SK-N-SH (cell line): ENCODE data around the gene RAPGEF4. TPM values are rescaled to one million over a fixed set of nuclear protein-coding genes. Genes with fewer than 3 reads are reported as not detected.

ENCODE experiments used
- CTCF ChIA-PET: fragments of 300-600, 350-600 bp; formaldehyde crosslinking; extraction: SDS; loops from one replicate; lab custom pipeline; 2021; lab: Yijun Ruan, JAX
- POLR2A ChIA-PET: fragments of 350-600 bp; sonication (Branson Sonifier 250); formaldehyde crosslinking; extraction: SDS; loops from one replicate; lab custom pipeline; 2020; ENCODE audit warnings: antibody characterized with exemption, inconsistent platforms; lab: Yijun Ruan, JAX
- DNase-seq: peaks from one replicate; pipeline ENCODE4 v3.0.0; 2012
- H2AFZ ChIP-seq: fragments of 200-600 bp; sonication (generic); 2 replicates; pipeline ENCODE4 v1.8.1; 2016; ENCODE audit warnings: antibody characterized with exemption, mild to moderate bottlenecking, low read depth
- H3F3A ChIP-seq: fragments of 200-600 bp; sonication (generic); replicated peaks from 2 replicates; pipeline ENCODE3; 2016; ENCODE audit warnings: antibody characterized with exemption, mild to moderate bottlenecking; ENCODE audit not compliant: insufficient read depth
- H3K27ac ChIP-seq, 2 experiments: fragments of 200-500 bp in 1 of 2; fragments of 200-600 bp in 1 of 2; sonication (Bioruptor generic) in 1 of 2; sonication (generic), shearing (Covaris generic) in 1 of 2; 2 replicates each; pipeline versions ENCODE4 v1.5.1 to v1.6.1; 2014 to 2016; ENCODE audit warnings: low read depth in 2 of 2, inconsistent platforms in 1 of 2, low read length in 1 of 2, mild to moderate bottlenecking in 1 of 2, mixed read lengths in 1 of 2
- H3K27me3 ChIP-seq: fragments of 200-600 bp; sonication (generic), shearing (Covaris generic); 2 replicates; pipeline ENCODE4 v1.6.1; 2016; ENCODE audit warnings: mixed run types; ENCODE audit not compliant: insufficient read depth
- H3K36me3 ChIP-seq, 2 experiments: fragments of 200-500 bp in 1 of 2; fragments of 200-600 bp in 1 of 2; sonication (Bioruptor generic) in 1 of 2; sonication (generic) in 1 of 2; replicated peaks in 1 of 2; 2 replicates each; pipeline versions ENCODE3 to v1.5.1; 2014 to 2016; ENCODE audit warnings: low read length in 1 of 2, mild to moderate bottlenecking in 1 of 2; ENCODE audit not compliant: insufficient read depth in 2 of 2, control insufficient read depth in 1 of 2
- H3K4me1 ChIP-seq, 2 experiments: fragments of 200-500 bp in 1 of 2; fragments of 200-600 bp in 1 of 2; sonication (Bioruptor generic) in 1 of 2; sonication (generic), shearing (Covaris generic) in 1 of 2; 2 replicates each; pipeline versions ENCODE4 v1.5.1 to v1.6.1; 2014 to 2016; ENCODE audit warnings: low read depth in 1 of 2, low read length in 1 of 2, mixed run types in 1 of 2; ENCODE audit not compliant: insufficient read depth in 2 of 2, control insufficient read depth in 1 of 2
- H3K4me2 ChIP-seq: fragments of 200-600 bp; sonication (generic), shearing (Covaris generic); 2 replicates; pipeline ENCODE4 v1.6.1; 2017; ENCODE audit warnings: mixed run types
- H3K4me3 ChIP-seq, 2 experiments: fragments of 200-500 bp in 1 of 2; fragments of 200-600 bp in 1 of 2; sonication (Bioruptor generic) in 1 of 2; sonication (generic), shearing (Covaris generic) in 1 of 2; 2 replicates each; pipeline versions ENCODE4 v1.5.1 to v1.8.1; 2014 to 2016; ENCODE audit warnings: low read depth in 2 of 2, inconsistent platforms in 1 of 2, low read length in 1 of 2, mild to moderate bottlenecking in 1 of 2, mixed read lengths in 1 of 2, moderate library complexity in 1 of 2
- H3K79me2 ChIP-seq: fragments of 200-600 bp; sonication (generic); 2 replicates; pipeline ENCODE4 v1.8.1; 2017; ENCODE audit warnings: mild to moderate bottlenecking; ENCODE audit not compliant: insufficient read depth
- H3K9ac ChIP-seq: fragments of 200-600 bp; sonication (generic); 2 replicates; pipeline ENCODE4 v1.6.1; 2017; ENCODE audit warnings: mixed run types
- H3K9me2 ChIP-seq: fragments of 200-600 bp; sonication (generic); 2 replicates; pipeline ENCODE4 v1.6.1; 2017; ENCODE audit warnings: mixed run types
- H3K9me3 ChIP-seq: fragments of 200-600 bp; sonication (generic); 2 replicates; pipeline ENCODE4 v1.6.1; 2017; ENCODE audit warnings: mixed run types, mild to moderate bottlenecking, moderate library complexity
- H4K20me1 ChIP-seq: fragments of 200-600 bp; sonication (generic); 2 replicates; pipeline ENCODE4 v1.6.1; 2017; ENCODE audit warnings: mild to moderate bottlenecking, mixed run types; ENCODE audit not compliant: insufficient read depth
- CHD2 ChIP-seq: fragments of 150-350 bp; IDR thresholded peaks from 2 replicates; pipeline ENCODE4 v1.6.1; 2018; ENCODE audit warnings: low read length; ENCODE audit not compliant: partially characterized antibody
- EP300 ChIP-seq, 2 experiments: IDR thresholded peaks; 2 replicates each; pipeline versions ENCODE4 v1.4.0 to v1.6.1; 2012; ENCODE audit warnings: borderline replicate concordance in 1 of 2, low read depth in 1 of 2, low read length in 1 of 2
- EZH2phosphoT487 ChIP-seq: fragments of 200-600 bp; sonication (generic); IDR thresholded peaks from 2 replicates; pipeline ENCODE4 v1.6.1; 2017; ENCODE audit warnings: low read depth, mixed run types, mild to moderate bottlenecking, antibody characterized with exemption, moderate library complexity, borderline replicate concordance
- FOSL2 ChIP-seq: IDR thresholded peaks from 2 replicates; pipeline ENCODE4 v1.4.0; 2012; ENCODE audit warnings: low read depth, mild to moderate bottlenecking, moderate library complexity, borderline replicate concordance
- FOXJ3 ChIP-seq: sonication (generic); formaldehyde crosslinking; IDR thresholded peaks from 2 replicates; pipeline ENCODE4 v1.5.1; 2020; ENCODE audit warnings: mild to moderate bottlenecking, missing genetic modification reagents
- FOXM1 ChIP-seq: IDR thresholded peaks from 2 replicates; pipeline ENCODE4 v1.4.0; 2012; ENCODE audit warnings: low read depth, mild to moderate bottlenecking
- GABPA ChIP-seq: IDR thresholded peaks from 2 replicates; pipeline ENCODE4 v1.4.0; 2012; ENCODE audit warnings: low read depth, mild to moderate bottlenecking
- GATA2 ChIP-seq: sonication (generic); formaldehyde crosslinking; IDR thresholded peaks from 2 replicates; pipeline ENCODE4 v1.5.0; 2020; ENCODE audit warnings: mild to moderate bottlenecking, missing genetic modification reagents
- NFIC ChIP-seq: IDR thresholded peaks from 2 replicates; pipeline ENCODE4 v1.4.0; 2012; ENCODE audit warnings: borderline replicate concordance
- POLR2AphosphoS5 ChIP-seq: IDR thresholded peaks from 2 replicates; pipeline ENCODE4 v1.6.1; 2012; ENCODE audit warnings: low read depth, low read length
- RXRA ChIP-seq: IDR thresholded peaks from 2 replicates; pipeline ENCODE4 v1.4.0; 2012; ENCODE audit warnings: low read depth, mild to moderate bottlenecking, borderline replicate concordance
- SIN3A ChIP-seq: IDR thresholded peaks from 2 replicates; pipeline ENCODE4 v1.6.1; 2012; ENCODE audit warnings: low read depth, mild to moderate bottlenecking, low read length, moderate library complexity, borderline replicate concordance
- SMC3 ChIP-seq: IDR thresholded peaks from 2 replicates; pipeline ENCODE4 v1.6.1; 2012; ENCODE audit warnings: low read depth, low read length, improper control_type of control experiment
- TAF1 ChIP-seq: IDR thresholded peaks from 2 replicates; pipeline ENCODE4 v1.6.1; 2012; ENCODE audit warnings: low read depth, mild to moderate bottlenecking, low read length, moderate library complexity, borderline replicate concordance
- TEAD4 ChIP-seq: IDR thresholded peaks from 2 replicates; pipeline ENCODE4 v1.4.0; 2012; ENCODE audit warnings: mild to moderate bottlenecking, borderline replicate concordance; ENCODE audit not compliant: insufficient read depth
- WGBS: methylation state at CpG from one replicate; pipeline ENCODE4 v1.1.6; 2017; ENCODE audit warnings: low lambda C conversion rate; 5-methylcytosine and 5-hydroxymethylcytosine counted together
- polyA plus RNA-seq, 3 experiments: library from polyadenylated mRNA; depleted of rRNA; stranded (reverse); fragments of >200 nt; gene quantifications; 2 replicates each; pipeline ENCODE4 v1.2.3, GENCODE V29; 2012
- TF ChIP-seq, protein P1 (sequence below): IDR thresholded peaks from 2 replicates; pipeline ENCODE4 v1.4.0; 2012; ENCODE audit warnings: low read depth
- TF ChIP-seq, protein P2 (sequence below): IDR thresholded peaks from 2 replicates; pipeline ENCODE4 v1.6.1; 2012; ENCODE audit warnings: mild to moderate bottlenecking, low read depth, low read length, moderate library complexity
- TF ChIP-seq, protein P3 (sequence below): IDR thresholded peaks from 2 replicates; pipeline ENCODE4 v1.4.0; 2012; ENCODE audit warnings: low read depth, borderline replicate concordance
- TF ChIP-seq, protein P4 (sequence below): IDR thresholded peaks from 2 replicates; pipeline ENCODE4 v1.4.0; 2012; ENCODE audit warnings: low read depth, borderline replicate concordance
- TF ChIP-seq, protein P5 (sequence below): fragments of 150-350 bp; IDR thresholded peaks from 2 replicates; pipeline ENCODE4 v1.6.1; 2017; ENCODE audit warnings: antibody characterized with exemption, low read length, low read depth, borderline replicate concordance
- TF ChIP-seq, protein P6 (sequence below): IDR thresholded peaks from 2 replicates; pipeline ENCODE4; 2012

RAPGEF4 gene
- polyA plus RNA-seq, 1 of the 3 experiments (the other 2 are of a cell fraction): 0.30 TPM

DNA sequence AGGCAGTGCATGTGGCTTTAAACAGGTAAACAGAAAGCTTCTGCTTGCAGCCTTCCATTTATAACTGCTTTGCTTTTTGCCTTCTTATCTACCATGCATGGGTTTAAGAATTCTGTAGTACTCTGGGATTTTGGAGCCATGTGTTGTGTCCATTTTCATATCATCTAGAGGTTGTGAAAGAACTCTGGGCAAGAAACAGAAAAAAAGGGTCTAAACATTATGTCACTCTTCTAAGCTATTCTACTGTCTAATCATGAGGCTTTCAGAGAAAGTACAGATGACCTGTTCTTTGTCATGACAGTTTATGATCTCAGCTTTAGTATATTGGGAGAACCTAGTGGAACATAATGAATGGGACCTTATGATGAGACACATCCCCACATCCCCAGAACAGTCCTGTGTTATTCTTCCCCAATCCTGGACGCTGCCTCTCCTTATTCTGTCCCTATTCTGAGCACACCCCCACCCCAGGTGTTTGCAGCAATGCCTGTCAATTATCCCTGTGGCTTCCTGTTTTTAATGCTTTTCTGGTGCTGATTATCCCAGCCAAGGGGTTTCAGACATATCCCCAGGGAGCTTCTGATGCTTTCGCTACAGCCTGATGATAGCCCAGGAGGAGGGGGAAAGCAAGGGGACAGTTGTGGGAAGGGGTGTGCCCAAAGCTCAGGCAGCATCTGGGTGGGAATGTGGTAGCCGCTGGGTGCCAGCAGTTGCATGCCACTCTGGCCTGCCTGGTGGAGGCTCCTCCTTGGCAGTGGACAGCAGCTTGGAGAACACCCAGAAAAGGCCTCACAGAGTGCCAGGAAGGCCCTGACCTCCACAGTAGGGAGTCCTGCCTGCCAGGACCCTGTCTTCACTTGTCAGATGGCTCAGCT is 170.5 kb downstream of the RAPGEF4 start:
- peak overlapping the region in 1 of 2 experiments; percentile 95; a peak in 2 of 4 replicates for H3K27ac ChIP-seq
- peaks cover 0 to 33% of the 10 kb centered on the region in 2 experiments; a peak in 2 of 4 replicates for H3K4me1 ChIP-seq
- no peaks in the 10 kb centered on the region for H4K20me1 ChIP-seq
- H3K9me3 ChIP-seq: no peaks in the 10 kb centered on the region
- H3K4me2 ChIP-seq: no peak overlapping the region
- peak; percentile 64 for DNase-seq
- no peaks in the 10 kb centered on the region for H3K27me3 ChIP-seq
- H3K9ac ChIP-seq: no peak overlapping the region
- H3F3A ChIP-seq: no peaks in the 10 kb centered on the region
- ChIA-PET POLR2A (interaction anchor here (0.9 to 1.1 kb wide), 4 partner anchors 9 to 63 kb away, joined by 3 to 4 read pairs (median 3); no protein-coding TSS in a partner anchor), CTCF (interaction anchor here (0.7 to 8.2 kb wide), 8 partner anchors 9 to 92 kb away, joined by 3 to 69 read pairs (median 5); no protein-coding TSS in a partner anchor)
- H2AFZ ChIP-seq: no peak overlapping the region
- H3K79me2 ChIP-seq: no peaks in the 10 kb centered on the region
- H3K4me3 ChIP-seq: no peak overlapping the region
- H3K9me2 ChIP-seq: no peaks in the 10 kb centered on the region
- no peaks in the 10 kb centered on the region for H3K36me3 ChIP-seq
- 27% methylated on average over 3 of the region's 3 CpGs for whole genome bisulfite sequencing
- no peak for TF ChIP-seq TEAD4
- TF ChIP-seq GATA2 (CRISPR knock-in tag): peak; percentile 54
- TF ChIP-seq, protein P1, sequence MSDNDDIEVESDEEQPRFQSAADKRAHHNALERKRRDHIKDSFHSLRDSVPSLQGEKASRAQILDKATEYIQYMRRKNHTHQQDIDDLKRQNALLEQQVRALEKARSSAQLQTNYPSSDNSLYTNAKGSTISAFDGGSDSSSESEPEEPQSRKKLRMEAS: no peak
- TF ChIP-seq, protein P2, sequence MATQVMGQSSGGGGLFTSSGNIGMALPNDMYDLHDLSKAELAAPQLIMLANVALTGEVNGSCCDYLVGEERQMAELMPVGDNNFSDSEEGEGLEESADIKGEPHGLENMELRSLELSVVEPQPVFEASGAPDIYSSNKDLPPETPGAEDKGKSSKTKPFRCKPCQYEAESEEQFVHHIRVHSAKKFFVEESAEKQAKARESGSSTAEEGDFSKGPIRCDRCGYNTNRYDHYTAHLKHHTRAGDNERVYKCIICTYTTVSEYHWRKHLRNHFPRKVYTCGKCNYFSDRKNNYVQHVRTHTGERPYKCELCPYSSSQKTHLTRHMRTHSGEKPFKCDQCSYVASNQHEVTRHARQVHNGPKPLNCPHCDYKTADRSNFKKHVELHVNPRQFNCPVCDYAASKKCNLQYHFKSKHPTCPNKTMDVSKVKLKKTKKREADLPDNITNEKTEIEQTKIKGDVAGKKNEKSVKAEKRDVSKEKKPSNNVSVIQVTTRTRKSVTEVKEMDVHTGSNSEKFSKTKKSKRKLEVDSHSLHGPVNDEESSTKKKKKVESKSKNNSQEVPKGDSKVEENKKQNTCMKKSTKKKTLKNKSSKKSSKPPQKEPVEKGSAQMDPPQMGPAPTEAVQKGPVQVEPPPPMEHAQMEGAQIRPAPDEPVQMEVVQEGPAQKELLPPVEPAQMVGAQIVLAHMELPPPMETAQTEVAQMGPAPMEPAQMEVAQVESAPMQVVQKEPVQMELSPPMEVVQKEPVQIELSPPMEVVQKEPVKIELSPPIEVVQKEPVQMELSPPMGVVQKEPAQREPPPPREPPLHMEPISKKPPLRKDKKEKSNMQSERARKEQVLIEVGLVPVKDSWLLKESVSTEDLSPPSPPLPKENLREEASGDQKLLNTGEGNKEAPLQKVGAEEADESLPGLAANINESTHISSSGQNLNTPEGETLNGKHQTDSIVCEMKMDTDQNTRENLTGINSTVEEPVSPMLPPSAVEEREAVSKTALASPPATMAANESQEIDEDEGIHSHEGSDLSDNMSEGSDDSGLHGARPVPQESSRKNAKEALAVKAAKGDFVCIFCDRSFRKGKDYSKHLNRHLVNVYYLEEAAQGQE: no peak
- peak; percentile 51; the same call in 1 of the 2 replicates for TF ChIP-seq FOXJ3 (CRISPR knock-in tag)
- TF ChIP-seq, protein P3, sequence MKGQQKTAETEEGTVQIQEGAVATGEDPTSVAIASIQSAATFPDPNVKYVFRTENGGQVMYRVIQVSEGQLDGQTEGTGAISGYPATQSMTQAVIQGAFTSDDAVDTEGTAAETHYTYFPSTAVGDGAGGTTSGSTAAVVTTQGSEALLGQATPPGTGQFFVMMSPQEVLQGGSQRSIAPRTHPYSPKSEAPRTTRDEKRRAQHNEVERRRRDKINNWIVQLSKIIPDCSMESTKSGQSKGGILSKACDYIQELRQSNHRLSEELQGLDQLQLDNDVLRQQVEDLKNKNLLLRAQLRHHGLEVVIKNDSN: no peak
- TF ChIP-seq, protein P4, sequence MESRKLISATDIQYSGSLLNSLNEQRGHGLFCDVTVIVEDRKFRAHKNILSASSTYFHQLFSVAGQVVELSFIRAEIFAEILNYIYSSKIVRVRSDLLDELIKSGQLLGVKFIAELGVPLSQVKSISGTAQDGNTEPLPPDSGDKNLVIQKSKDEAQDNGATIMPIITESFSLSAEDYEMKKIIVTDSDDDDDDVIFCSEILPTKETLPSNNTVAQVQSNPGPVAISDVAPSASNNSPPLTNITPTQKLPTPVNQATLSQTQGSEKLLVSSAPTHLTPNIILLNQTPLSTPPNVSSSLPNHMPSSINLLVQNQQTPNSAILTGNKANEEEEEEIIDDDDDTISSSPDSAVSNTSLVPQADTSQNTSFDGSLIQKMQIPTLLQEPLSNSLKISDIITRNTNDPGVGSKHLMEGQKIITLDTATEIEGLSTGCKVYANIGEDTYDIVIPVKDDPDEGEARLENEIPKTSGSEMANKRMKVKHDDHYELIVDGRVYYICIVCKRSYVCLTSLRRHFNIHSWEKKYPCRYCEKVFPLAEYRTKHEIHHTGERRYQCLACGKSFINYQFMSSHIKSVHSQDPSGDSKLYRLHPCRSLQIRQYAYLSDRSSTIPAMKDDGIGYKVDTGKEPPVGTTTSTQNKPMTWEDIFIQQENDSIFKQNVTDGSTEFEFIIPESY: no peak
- TF ChIP-seq POLR2AphosphoS5: no peak
- TF ChIP-seq CHD2: peak; percentile 16
- TF ChIP-seq FOXM1: no peak
- no peak for TF ChIP-seq SMC3
- no peak for TF ChIP-seq TAF1
- TF ChIP-seq RXRA: no peak
- TF ChIP-seq EZH2phosphoT487: no peak
- no peak for TF ChIP-seq NFIC
- TF ChIP-seq, protein P5, sequence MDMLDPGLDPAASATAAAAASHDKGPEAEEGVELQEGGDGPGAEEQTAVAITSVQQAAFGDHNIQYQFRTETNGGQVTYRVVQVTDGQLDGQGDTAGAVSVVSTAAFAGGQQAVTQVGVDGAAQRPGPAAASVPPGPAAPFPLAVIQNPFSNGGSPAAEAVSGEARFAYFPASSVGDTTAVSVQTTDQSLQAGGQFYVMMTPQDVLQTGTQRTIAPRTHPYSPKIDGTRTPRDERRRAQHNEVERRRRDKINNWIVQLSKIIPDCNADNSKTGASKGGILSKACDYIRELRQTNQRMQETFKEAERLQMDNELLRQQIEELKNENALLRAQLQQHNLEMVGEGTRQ: no peak
- TF ChIP-seq EP300 (IDR thresholded peaks at IDR 0.05; ENCODE audit: borderline replicate concordance in 1 of 2, low read depth in 1 of 2, low read length in 1 of 2): peak in 1 of 2 experiments; percentile 52; a peak in 2 of 4 replicates
- TF ChIP-seq, protein P6, sequence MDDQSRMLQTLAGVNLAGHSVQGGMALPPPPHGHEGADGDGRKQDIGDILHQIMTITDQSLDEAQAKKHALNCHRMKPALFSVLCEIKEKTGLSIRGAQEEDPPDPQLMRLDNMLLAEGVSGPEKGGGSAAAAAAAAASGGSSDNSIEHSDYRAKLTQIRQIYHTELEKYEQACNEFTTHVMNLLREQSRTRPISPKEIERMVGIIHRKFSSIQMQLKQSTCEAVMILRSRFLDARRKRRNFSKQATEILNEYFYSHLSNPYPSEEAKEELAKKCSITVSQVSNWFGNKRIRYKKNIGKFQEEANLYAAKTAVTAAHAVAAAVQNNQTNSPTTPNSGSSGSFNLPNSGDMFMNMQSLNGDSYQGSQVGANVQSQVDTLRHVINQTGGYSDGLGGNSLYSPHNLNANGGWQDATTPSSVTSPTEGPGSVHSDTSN: no peak
- TF ChIP-seq FOSL2: no peak
- TF ChIP-seq SIN3A: no peak
- TF ChIP-seq GABPA: no peak
